ENCODE data around the gene DYNC1I2. TPM values are rescaled to one million over a fixed set of nuclear protein-coding genes. Genes with fewer than 3 reads are reported as not detected.

DYNC1I2 gene
- total RNA-seq, 1 experiment from 2014 or later = 39.4 TPM

DNA sequence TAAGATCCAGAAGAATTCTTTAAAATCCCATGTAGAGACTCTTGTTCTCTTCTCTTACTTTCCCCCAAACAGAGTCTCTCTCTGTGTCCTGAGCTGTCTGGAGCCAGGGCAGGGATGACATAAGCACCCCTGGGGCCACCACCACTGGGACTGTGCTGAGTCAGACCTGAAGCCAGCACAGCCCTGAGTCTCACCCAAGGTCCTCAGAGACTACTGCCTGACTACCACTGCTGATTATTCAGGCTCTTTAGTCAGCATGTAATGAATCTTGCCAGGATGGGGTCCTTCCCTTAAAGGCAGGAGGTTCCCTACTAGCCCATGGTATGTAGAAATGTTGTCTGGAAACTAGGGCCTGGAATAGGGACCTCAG, 34.9 kb upstream of the DYNC1I2 start:
- Histone ChIP-seq H3K9ac (ENCODE audit: low read length) (no peak overlapping the region), H3K9me2 (ENCODE audit: insufficient read depth) (no peaks in the 10 kb centered on the region), H4K20me1 (ENCODE audit: insufficient read depth) (no peaks in the 10 kb centered on the region), H3K4me2 (ENCODE audit: low read length) (no peak overlapping the region), H3K36me3 (ENCODE audit: control insufficient read depth in 1 of 2, insufficient read depth in 2 of 2, low read length in 2 of 2) (no peaks in the 10 kb centered on the region), H3K9me3 (ENCODE audit: control insufficient read depth in 1 of 2, insufficient read depth in 1 of 2, low read depth in 1 of 2, low read length in 2 of 2) (no peaks in the 10 kb centered on the region), H3K79me2 (ENCODE audit: insufficient read depth, low read length) (no peaks in the 10 kb centered on the region), H2AFZ (ENCODE audit: low read depth, low read length, poor library complexity, severe bottlenecking) (no peak overlapping the region), H3K27ac (ENCODE audit: low read depth, low read length) (no peak overlapping the region), H3K4me3 (replicated peaks in 1 of 2; ENCODE audit: low read depth in 1 of 2, low read length in 2 of 2) (no peak overlapping the region), H3K27me3 (ENCODE audit: insufficient read depth, low read length) (no peaks in the 10 kb centered on the region), H3K4me1 (ENCODE audit: control insufficient read depth in 1 of 2, insufficient read depth in 2 of 2, low read length in 2 of 2) (peaks cover 0 to 6% of the 10 kb centered on the region in 2 experiments; a peak in 1 of 4 replicates)
- no peak for TF ChIP-seq SIN3A (IDR thresholded peaks at IDR 0.05; ENCODE audit: low read depth)
- no peak for TF ChIP-seq ATF3 (IDR thresholded peaks at IDR 0.05)
- TF ChIP-seq, protein P1, sequence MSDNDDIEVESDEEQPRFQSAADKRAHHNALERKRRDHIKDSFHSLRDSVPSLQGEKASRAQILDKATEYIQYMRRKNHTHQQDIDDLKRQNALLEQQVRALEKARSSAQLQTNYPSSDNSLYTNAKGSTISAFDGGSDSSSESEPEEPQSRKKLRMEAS (IDR thresholded peaks at IDR 0.05) = no peak
- TF ChIP-seq EZH2phosphoT487 (IDR thresholded peaks at IDR 0.05; ENCODE audit: borderline replicate concordance) = no peak
- no peak for TF ChIP-seq SP1 (IDR thresholded peaks at IDR 0.05; ENCODE audit: low read depth)
- no peak for TF ChIP-seq YY1 (IDR thresholded peaks at IDR 0.05; ENCODE audit: extremely low read depth, insufficient replicate concordance, low read depth, low read length)
- TF ChIP-seq, protein P2, sequence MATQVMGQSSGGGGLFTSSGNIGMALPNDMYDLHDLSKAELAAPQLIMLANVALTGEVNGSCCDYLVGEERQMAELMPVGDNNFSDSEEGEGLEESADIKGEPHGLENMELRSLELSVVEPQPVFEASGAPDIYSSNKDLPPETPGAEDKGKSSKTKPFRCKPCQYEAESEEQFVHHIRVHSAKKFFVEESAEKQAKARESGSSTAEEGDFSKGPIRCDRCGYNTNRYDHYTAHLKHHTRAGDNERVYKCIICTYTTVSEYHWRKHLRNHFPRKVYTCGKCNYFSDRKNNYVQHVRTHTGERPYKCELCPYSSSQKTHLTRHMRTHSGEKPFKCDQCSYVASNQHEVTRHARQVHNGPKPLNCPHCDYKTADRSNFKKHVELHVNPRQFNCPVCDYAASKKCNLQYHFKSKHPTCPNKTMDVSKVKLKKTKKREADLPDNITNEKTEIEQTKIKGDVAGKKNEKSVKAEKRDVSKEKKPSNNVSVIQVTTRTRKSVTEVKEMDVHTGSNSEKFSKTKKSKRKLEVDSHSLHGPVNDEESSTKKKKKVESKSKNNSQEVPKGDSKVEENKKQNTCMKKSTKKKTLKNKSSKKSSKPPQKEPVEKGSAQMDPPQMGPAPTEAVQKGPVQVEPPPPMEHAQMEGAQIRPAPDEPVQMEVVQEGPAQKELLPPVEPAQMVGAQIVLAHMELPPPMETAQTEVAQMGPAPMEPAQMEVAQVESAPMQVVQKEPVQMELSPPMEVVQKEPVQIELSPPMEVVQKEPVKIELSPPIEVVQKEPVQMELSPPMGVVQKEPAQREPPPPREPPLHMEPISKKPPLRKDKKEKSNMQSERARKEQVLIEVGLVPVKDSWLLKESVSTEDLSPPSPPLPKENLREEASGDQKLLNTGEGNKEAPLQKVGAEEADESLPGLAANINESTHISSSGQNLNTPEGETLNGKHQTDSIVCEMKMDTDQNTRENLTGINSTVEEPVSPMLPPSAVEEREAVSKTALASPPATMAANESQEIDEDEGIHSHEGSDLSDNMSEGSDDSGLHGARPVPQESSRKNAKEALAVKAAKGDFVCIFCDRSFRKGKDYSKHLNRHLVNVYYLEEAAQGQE (IDR thresholded peaks at IDR 0.05; ENCODE audit: low read depth) = no peak
- TF ChIP-seq POLR2AphosphoS5 (IDR thresholded peaks at IDR 0.05; ENCODE audit: low read depth, low read length) = no peak
- TF ChIP-seq FOSL1 (IDR thresholded peaks at IDR 0.05; ENCODE audit: low read depth) = no peak
- no peak for TF ChIP-seq JUND (IDR thresholded peaks at IDR 0.05)
- no peak for TF ChIP-seq TCF7L2 (IDR thresholded peaks at IDR 0.05; ENCODE audit: borderline replicate concordance, extremely low read depth, insufficient read depth, insufficient read length)
- no peak for TF ChIP-seq ELF1 (IDR thresholded peaks at IDR 0.05; ENCODE audit: borderline replicate concordance, low read depth)
- TF ChIP-seq EZH2 (IDR thresholded peaks at IDR 0.05) = no peak
- TF ChIP-seq POLR2A (IDR thresholded peaks at IDR 0.05; ENCODE audit: borderline replicate concordance, extremely low read depth, insufficient read depth, insufficient read length) = no peak
- no peak for TF ChIP-seq ZFX (IDR thresholded peaks at IDR 0.05)
- TF ChIP-seq CBX3 (IDR thresholded peaks at IDR 0.05; ENCODE audit: low read depth) = no peak
- no peak for TF ChIP-seq ZBTB33 (IDR thresholded peaks at IDR 0.05; ENCODE audit: extremely low read depth, insufficient replicate concordance, low read length)
- no peak for TF ChIP-seq ZNF274 (IDR thresholded peaks at IDR 0.05; ENCODE audit: low read depth, low read length)
- ChIA-PET POLR2A (no interaction called here), RAD21 (ENCODE audit: low non-redundant PET in 1 of 2, low total read pairs in 2 of 2, uncharacterized antibody in 2 of 2, unreplicated experiment in 2 of 2) (no interaction called here), CTCF (no interaction called here)
- BruUV-seq (replicated peaks) = no TSS peak
- ATAC-seq (peak; percentile 55; the same call in 1 of the 2 replicates), DNase-seq (ENCODE audit: low read depth, low spot score) (no peak)
- intact Hi-C loops (cut with micrococcal nuclease) = no loop called here
